ENCODE results near the gene AGR2.
"Not testable (repeated sequence)": the region's sequence is repeated elsewhere in the genome, so short reads cannot be mapped to it uniquely, and the experiment has no call there.

Gene AGR2

GRCh38 chr7:16804674-16805439 lies at the start of gene AGR2:
AGR2 (minus strand) TSS chr7:16804999; CDS start chr7:16801796, 3,203 bp downstream.
- no peak for DNase-seq (ENCODE audit: low spot score)
- no peak for FAIRE-seq

- not testable (repeated sequence) for FAIRE-seq
Measured at GRCh38 chr7:16853189-16853588, 48.4 kb upstream of the AGR2 start.

GRCh38 chr7:16851829-16852228 lies 47.0 kb upstream of the AGR2 start:
- DNase-seq (ENCODE audit: low spot score) (no peak), FAIRE-seq (no peak)

More at GRCh38 chr7:16853189-16853588, 48.4 kb upstream of the AGR2 start:
- DNase-seq (ENCODE audit: low spot score), result not testable (repeated sequence)

- no peak for DNase-seq (ENCODE audit: low spot score)
- FAIRE-seq, result no peak
Measured at GRCh38 chr7:16850614-16851466, 46.0 kb upstream of the AGR2 start.

- DNase-seq (ENCODE audit: low spot score), result no peak
- FAIRE-seq, result no peak
Measured at GRCh38 chr7:16849296-16850148, 44.7 kb upstream of the AGR2 start.

GRCh38 chr7:16847381-16847860 lies 42.6 kb upstream of the AGR2 start:
- no peak for DNase-seq (ENCODE audit: low spot score)
- no peak for FAIRE-seq

GRCh38 chr7:16846601-16847165 lies 41.9 kb upstream of the AGR2 start:
- FAIRE-seq (no peak), DNase-seq (ENCODE audit: low spot score) (no peak)

- FAIRE-seq (peak; percentile 7), DNase-seq (ENCODE audit: low spot score) (no peak)
Measured at GRCh38 chr7:16845746-16846145, 40.9 kb upstream of the AGR2 start.

- DNase-seq (ENCODE audit: low spot score), result no peak
- no peak for FAIRE-seq
Measured at GRCh38 chr7:16841681-16842080, 36.9 kb upstream of the AGR2 start.

- DNase-seq (ENCODE audit: low spot score), result no peak
- no peak for FAIRE-seq
Measured at GRCh38 chr7:16840094-16840493, 35.3 kb upstream of the AGR2 start.

- no peak for DNase-seq (ENCODE audit: low spot score)
- no peak for FAIRE-seq
Measured at GRCh38 chr7:16839646-16840045, 34.8 kb upstream of the AGR2 start.

- no peak for DNase-seq (ENCODE audit: low spot score)
- no peak for FAIRE-seq
Measured at GRCh38 chr7:16838891-16839290, 34.1 kb upstream of the AGR2 start.

- DNase-seq (ENCODE audit: low spot score) (no peak), FAIRE-seq (no peak)
Measured at GRCh38 chr7:16838386-16838785, 33.6 kb upstream of the AGR2 start.

- FAIRE-seq (no peak), DNase-seq (ENCODE audit: low spot score) (no peak)
Measured at GRCh38 chr7:16836481-16836880, 31.7 kb upstream of the AGR2 start.

- DNase-seq (ENCODE audit: low spot score) (no peak), FAIRE-seq (no peak)
Measured at GRCh38 chr7:16833373-16833772, 28.6 kb upstream of the AGR2 start.

- DNase-seq (ENCODE audit: low spot score) (no peak), FAIRE-seq (no peak)
Measured at GRCh38 chr7:16826060-16826459, 21.3 kb upstream of the AGR2 start.

- FAIRE-seq, result no peak
- DNase-seq (ENCODE audit: low spot score), result no peak
Measured at GRCh38 chr7:16822029-16822428, 17.2 kb upstream of the AGR2 start.

- FAIRE-seq (no peak), DNase-seq (ENCODE audit: low spot score) (no peak)
Measured at GRCh38 chr7:16818732-16819131, 13.9 kb upstream of the AGR2 start.

- no peak for DNase-seq (ENCODE audit: low spot score)
- FAIRE-seq, result no peak
Measured at GRCh38 chr7:16817536-16817935, 12.7 kb upstream of the AGR2 start.

GRCh38 chr7:16816824-16817223 lies 12.0 kb upstream of the AGR2 start:
- DNase-seq (ENCODE audit: low spot score) (no peak), FAIRE-seq (no peak)

GRCh38 chr7:16815001-16815400 lies 10.2 kb upstream of the AGR2 start:
- DNase-seq (ENCODE audit: low spot score) (no peak), FAIRE-seq (no peak)
